ENCODE data around the gene ASXL3.

Gene ASXL3

DNA sequence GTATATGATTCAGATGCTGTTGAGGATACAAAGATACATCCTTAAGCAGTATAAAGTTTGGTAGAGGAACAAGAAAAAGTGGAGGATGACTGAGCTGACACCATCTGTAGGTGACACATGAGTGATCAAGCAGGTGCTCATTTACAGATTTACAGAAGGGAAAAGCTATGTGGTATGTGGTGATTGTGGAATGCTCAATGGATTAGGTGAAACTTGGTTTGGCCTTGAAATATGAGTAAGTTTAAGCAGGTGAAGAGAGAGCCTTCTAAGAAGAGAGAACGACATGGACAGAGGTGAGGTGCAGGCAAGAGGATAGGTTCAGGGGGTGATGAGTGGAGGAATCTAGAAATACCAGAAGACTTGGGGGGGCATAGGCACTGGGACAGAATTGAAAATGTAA, 5.9 kb downstream of the ASXL3 start:
- no peak for DNase-seq (ENCODE audit: low read depth in 2 of 2)

DNA sequence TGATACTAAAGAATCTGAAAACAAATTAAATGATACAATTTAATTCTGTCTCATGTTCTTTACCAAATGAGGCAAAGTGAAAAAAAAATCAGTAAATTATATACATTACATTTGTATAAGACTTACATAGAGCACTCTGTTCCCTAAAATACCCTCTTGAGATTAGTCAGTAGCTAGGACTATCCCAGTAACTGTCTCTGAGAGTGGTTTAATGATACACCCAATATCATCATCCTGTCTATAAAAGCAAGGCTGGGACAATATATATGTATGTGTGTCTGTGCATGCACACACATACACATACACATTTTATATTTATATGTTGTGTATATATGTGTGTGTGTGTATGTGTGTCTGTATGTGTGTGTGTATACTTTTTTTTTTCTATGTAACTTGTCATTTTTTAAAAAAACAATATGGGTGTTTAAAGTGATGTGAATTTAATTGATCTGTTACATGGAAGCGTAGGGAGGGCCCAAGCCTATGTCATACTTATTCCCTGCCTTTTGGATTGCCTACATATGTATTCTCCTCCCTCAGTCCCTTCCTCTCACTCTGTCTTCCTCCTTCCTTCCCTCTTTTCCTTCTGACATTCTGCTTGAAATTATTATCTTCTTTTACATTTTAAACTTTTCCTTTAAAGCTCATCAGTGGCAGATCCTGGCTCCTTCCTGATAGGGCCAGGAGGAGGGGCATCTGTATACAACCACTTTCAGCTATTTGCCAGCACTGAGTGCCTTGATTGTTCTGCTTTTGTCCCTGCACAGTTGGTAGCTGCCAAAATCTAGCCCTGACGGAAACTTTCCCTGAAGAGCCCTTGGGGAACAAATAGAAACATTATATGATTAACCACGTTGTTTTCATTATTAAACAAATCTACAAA, 6.8 kb downstream of the ASXL3 start:
- no peak for DNase-seq (ENCODE audit: low read depth in 2 of 2)

DNA sequence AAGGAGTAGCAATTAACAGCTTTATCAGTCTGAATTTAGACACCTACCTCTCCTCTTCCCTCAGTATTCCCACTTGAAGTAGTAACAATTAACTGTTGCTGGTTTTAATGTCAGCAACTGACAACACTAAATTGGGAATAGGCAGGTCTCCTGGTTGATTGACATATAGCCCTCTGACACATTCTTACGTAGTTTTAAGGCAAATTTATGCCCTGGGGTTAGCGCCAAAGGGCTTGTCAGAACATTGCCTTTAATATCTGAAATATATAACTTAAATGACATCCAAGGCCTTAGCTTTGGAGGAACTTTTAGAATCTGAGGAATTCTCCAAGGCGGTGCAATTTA, 7.4 kb downstream of the ASXL3 start:
- DNase-seq (ENCODE audit: low read depth in 2 of 2): no peak

DNA sequence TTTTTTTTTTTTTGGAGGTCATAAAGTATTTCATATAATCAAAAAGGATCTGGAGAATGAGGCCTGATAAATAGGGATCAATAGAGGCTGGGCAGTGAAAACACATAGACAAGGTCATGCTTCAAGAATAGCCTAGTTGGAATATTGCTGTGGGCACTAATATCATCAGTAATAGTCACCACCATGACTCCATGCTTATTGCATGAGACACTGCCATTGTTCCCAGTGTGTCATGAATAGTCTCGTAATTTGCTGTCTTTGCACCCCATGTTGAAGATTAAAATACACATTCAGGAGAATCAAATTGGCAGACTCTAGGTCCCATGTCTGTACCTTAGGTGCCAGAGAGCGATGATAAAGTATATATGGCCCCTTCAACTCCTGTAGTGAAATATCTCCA, 10.3 kb downstream of the ASXL3 start:
- no peak for DNase-seq (ENCODE audit: low read depth in 2 of 2)

DNA sequence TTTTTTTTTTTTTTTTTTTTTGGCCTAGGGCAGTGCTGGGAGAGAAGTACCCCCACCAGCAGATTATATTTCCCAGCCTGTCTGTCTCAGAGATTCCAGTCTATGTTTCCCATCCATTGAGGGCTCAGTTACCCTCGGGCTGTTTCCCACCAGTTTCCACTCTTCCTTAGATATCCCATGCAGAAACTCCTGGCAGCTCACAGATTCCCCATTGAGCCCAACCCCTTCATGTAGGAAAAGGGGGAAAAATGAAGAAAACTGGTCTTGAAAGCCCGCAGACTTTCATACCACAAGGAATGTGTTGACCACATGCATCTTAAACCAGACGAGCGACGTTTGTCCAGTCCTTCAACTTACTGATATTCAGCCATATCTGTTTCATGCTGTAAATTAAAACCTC, 15.2 kb downstream of the ASXL3 start:
- no peak for DNase-seq (ENCODE audit: low read depth in 2 of 2)

DNA sequence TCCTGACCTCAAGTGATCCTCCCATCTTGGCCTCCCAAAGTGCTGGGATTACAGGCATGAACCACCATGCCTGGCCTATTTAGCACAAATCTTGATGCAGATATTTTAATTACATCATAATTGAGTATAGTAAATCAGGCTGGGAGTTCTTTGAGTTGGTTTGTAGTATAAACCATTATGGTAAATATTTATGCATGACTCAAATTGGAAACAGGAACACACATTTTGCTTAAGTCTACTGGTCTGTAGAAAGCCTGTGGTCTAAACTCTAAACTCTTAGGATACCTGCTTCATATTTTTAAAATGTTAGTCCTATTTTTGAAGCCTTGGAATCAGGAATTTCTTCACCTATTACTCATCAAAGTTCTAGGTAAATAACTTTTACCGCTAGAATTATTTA, 16.8 kb downstream of the ASXL3 start:
- no peak for DNase-seq (ENCODE audit: low read depth in 2 of 2)

DNA sequence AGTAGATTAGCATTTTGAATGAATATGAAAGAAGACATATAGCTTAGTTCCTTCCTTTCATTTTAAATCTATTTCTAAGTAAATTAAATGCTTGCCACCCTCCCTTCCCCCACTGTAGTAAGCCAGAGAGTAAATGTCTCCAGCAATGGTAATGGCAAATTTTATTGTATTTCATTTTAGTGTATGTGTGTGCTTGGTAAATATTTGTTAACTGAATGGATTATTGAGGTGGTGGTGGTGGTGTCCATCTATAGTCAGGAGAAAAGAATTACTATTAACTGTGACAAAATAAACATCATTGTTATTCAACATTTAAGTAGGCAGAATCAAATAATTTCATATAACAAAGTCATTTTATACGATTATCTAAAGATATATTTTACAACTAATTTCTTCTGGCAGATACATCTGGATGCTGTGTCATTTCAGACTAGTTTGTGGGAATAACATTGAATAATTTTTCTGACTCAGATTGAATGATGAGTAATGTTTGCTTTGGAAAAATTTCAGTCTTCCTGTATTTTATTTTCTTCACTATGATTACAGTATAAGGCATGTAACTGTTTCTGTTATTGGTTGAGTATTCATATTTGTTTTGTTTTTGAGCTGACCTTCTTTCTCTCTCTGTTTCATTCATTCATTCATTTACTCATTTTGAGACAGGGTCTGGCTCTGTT, 18.3 kb downstream of the ASXL3 start:
- DNase-seq (ENCODE audit: low read depth in 2 of 2): no peak

DNA sequence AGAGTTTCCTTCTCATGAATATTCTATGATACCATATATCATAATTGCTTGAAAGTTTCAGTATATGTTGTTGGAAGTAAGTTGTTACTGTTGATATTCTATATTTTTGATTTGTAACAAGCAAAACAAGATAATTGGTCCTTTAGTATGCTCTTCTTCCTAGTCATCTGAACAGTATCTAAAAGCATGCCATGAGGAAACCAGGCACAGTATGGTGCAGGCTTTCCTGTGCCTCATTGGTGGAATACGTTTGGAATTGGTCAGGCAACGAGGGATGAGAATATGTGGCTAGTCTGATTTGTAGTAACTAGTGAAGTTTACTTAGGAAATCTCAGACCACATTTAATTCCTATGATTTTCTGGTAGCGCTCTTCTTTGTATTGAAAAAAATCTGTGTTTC, 22.8 kb downstream of the ASXL3 start:
- DNase-seq (ENCODE audit: low read depth in 2 of 2): no peak

DNA sequence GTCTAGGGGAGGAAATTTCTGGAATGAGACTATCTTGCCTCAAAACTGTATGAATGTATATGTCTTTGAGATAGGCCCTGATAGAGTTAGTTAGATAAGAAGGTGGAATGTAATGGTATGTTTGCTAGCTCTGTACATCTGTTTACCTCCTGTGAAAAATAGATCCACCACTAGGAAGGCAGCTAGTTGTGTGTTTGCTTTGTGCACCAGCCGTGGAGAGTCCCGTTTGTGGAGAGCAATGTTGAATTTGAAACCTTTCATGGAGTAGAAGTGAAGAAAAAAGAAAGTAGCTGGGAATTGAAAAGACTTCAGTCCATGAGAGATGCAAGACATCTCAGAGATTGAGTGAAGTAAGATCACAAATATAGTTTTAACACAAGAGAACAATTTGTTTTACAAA, 25.4 kb downstream of the ASXL3 start:
- no peak for DNase-seq (ENCODE audit: low read depth in 2 of 2)

DNA sequence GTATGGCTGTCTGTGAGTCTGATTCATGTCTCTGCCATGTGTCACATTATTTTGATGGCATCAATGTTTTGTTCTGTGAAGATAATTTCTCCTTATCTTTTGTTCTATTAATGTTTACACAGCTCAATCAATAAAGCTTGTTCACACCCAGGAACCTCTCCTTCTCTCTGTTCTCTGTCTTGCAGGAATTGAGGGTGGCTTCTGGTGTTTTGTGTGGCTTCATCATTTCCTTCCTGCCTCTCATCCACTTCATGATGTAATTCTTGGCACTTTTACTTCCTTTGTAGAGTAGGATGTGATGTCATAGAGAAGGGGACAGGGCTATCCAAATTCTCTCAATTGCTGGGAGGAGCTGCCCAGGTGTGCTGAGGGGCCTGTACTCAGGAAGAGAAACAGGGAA, 27.2 kb downstream of the ASXL3 start:
- no peak for DNase-seq (ENCODE audit: low read depth in 2 of 2)

DNA sequence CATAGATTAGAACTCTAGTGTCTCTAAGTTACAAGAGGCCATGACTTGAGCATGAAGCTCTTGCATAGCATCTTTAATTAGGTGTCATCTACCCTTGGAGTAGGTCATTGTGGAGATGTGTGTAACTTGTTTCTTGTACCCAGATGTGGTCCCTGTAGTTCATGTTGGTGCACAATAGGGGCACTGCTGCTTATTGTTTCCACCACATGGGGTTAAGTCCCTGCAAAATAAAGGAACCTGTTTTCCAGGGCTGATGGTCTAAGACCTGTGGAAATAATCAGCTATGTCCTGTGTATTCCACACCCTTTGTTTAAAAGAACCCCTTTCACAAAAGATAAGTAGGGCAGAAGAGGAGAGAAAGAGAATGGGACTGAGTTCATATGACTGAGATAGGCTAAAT, 28.6 kb downstream of the ASXL3 start:
- no peak for DNase-seq (ENCODE audit: low read depth in 2 of 2)

DNA sequence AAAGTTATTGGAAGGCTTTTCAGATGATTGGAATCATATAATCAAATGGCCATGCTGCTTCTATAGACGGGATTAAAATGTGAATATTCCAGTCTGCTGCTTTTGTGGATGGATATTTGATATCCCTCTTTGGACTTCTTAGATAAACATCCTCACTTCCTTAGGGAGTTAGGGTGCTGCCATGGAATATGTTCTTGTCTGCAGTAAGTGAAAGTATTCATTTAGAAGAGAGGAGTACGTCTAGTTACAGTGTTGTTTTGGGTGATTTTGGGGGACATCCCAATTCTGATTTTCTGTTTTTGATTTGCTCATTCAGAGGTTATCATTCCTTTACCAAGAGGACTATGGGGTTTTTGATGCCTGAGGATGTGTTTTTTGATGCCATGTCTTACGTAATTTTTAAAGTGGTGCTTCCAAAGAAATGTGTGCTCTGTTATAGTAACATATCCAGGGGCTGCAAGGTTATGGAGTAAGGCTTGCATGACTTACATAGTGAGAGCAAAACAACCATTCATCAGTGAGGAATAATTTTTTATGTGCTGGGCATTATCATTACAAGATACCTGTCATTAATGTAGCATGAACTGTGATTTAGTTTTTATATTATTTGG, 33.6 kb downstream of the ASXL3 start:
- DNase-seq (ENCODE audit: low read depth in 2 of 2): no peak

DNA sequence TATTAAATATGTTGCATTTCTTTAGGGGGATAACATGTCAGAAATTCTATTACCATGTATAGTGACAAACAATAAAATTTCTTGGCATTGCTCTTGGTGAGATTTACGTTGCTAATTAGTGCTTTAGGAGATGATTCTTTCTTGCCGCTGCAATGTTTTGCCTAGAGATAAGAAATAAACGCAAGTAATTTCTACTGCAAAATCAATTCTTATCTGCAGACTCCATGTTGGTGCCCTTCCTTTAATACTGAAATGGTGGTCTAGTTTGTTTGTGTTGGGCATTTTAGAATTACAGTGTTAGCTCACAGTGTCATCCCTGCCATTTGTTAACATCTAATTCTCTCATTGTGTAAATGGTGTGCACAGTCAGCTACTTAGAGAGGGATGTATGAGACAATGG, 34.6 kb downstream of the ASXL3 start:
- no peak for DNase-seq (ENCODE audit: low read depth in 2 of 2)

DNA sequence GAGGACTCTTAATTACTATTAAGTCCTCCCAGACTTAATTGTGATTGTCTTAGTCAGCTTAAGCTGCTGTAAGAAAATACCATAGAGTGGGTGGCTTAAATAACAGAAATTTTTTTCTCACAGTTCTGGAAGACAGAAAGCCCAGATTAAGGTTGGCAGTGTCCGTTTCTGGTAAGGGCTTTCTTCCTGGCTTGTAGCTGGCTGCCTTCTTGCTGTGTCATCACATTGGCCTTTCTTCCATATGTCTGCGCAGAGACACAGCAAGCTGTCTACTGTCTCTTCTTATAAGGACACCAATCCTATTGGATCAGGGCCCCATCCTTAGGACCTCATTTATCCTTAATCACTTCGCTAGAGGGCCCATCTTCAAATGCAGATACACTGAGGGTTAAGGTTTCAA, 38.5 kb downstream of the ASXL3 start:
- DNase-seq (ENCODE audit: low read depth in 2 of 2): no peak

DNA sequence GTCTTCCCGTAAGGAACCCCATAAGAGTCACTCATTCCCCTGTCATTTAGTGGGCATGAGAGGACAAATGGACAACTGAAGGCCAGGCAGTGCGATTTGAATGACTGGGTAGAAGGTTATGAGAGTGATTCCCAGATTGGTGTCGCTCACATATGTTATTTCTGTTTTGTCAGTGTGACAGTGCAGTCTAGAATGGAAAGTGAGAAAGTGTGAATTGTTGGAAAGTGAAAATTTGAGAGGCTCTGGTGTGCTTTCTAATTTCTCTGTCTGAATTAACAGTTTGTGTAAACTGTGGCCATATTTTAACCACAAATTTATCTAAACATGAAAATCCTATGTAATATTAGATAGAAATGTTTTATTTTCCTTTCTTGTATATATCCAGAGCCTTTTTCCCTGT, 49.1 kb downstream of the ASXL3 start:
- DNase-seq (ENCODE audit: low read depth in 2 of 2): no peak

DNA sequence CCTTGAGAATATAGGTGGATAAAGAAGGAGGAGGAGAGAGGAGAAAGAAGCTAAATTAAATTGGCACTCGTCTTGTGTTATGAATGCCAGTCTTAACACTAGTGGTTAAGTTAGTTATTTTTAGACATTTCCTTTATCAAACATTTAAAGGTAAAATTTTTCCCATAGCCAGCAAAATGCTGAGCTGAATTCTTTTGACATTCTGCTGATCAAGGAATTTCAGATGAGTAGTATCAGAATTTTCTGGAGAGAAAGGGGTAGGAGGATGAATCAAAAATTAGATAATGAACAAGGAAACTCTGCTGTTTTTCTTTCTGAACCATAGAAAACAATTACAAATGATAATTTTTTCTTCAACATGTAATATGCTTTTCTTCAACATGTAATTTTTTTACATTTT, 52.5 kb downstream of the ASXL3 start:
- no peak for DNase-seq (ENCODE audit: low read depth in 2 of 2)

DNA sequence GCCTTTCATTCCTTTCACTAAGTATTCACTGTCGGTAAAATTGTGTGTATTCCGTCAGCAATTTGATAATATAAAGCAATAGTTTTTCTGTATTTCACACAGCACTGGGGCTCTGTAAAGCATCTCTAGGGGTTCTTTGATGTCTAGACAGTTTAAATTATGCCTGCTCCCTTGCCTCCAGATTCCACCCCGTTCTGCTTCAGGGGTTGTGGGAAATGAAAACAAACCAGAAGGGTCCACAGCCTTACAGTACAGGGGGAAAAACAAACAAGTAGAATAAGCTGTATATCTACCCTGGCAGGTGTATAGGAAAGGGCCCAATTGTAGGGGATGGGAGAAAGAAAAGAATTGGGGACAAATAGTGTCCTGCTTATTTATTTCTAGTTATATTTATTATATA, 63.1 kb downstream of the ASXL3 start:
- no peak for DNase-seq (ENCODE audit: low read depth in 2 of 2)

DNA sequence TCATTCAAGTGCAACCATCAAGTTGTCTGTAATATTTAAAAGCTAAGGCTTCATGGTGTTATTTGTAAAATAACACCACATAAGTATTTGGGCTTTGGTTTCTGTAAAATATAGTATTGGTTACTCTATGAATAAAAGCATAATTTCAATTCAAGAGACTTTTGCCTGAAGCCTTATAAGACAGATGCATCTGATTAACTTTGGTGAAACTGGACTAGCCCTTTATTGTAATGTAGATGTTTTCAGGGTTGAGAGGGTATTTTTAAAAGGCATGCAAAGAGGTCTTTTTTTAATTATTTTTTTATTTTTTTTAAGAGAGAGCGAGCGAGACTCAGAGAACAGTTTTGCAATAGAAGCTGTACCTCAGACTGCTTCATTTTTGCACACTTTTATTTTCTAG, 66.5 kb downstream of the ASXL3 start:
- DNase-seq (ENCODE audit: low read depth in 2 of 2): no peak

DNA sequence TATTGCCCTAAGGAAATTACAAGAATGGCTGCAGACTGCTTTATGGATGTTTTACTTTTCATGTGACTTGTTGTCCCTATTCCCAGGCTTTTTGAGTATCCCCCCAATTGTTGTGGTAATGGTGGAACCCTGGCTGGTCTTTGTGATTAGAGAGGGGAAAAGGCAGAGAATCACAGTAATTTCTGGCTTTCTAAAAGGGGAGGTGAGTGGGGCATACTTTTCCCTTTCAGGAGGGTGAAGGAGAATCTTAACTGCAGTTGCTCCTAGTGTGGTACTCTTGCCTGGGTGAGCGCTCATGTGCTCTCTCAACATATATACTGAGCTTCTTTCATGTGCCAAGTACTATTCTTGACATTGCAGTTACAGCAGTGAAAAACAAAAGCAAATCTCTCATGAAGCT, 69.3 kb downstream of the ASXL3 start:
- no peak for DNase-seq (ENCODE audit: low read depth in 2 of 2)

DNA sequence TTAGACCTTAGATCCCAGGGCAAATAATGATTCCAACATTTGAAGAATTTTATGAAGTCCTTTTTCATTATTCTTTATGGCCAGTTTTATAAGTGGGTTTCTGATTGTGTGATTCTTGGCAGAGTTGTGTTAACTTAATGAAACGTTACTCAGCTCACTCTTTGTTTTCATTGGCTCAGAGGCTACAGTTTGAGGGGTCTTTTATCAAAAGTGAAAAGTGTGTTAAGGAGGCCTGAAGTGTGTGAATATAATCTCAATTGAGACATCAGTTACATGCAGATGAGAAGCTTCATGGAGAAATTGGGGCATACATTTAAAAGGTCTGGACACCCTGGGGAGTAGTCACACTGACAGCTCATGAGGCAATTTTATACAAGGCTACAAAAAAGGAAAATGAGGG, 74.6 kb downstream of the ASXL3 start:
- no peak for DNase-seq (ENCODE audit: low read depth in 2 of 2)

DNA sequence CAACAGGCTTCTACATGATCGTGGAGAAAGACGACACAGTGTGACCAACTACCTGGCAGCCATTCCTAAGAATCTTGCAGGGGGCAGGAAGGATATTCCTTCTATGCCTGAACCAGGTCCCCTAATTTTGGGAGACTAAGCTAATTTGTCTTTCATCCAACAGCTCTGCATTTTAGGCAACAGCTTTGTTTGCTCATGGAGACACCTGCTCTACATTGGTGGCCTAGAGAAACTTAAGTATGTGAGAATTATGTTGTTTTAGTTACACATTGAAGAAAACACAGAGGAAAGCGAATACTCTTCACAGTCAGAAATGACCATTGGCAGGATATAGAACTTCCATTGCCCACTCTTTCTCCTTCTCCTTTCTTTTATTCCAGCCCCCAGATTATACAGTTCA, 75.2 kb downstream of the ASXL3 start:
- no peak for DNase-seq (ENCODE audit: low read depth in 2 of 2)

DNA sequence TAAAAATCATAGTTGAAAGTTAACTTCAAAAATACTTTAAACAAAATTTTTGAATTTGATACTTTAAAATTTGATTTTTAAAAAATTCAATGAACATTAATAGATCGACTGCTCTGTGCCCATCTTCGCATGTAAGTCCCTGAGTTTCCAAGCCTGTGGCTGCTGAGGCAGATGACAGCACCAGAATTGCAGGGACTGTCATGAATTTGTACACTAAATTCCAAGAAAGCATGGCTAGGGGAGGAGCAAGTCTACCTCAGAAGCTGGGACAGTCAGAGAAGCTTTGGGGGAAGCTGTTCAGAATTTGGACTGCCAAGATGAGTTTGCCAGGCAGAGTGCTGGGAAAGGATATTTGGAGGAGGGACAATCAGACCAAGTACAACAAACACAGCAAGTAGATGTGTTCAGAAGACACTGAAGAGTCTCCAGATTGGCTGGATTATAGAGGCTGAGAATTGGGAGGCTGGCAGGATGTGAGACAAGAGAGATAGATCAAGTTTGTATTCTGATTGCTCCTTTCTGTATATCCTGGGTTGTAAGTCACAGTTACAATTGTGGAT, 79.0 kb downstream of the ASXL3 start:
- DNase-seq (ENCODE audit: low read depth in 2 of 2): no peak
